Activated CD4-positive, alpha-beta T cell treated with anti-CD3 and anti-CD28 coated beads, Interleukin-2, amount 50 U/mL, for 24 hours (primary cell): ENCODE results near the gene HMGCR.
A peak's percentile ranks its signal among the peaks of the same experiment; 100 is the strongest.
"Not testable (repeated sequence)": the region's sequence is repeated elsewhere in the genome, so short reads cannot be mapped to it uniquely, and the experiment has no call there.

Experiments used
- DNase-seq, 2 donors: peaks; one replicate each; pipeline ENCODE4 v3.0.0-alpha.2; 2020; ENCODE audit warnings: low read depth in 1 of 2, low spot score in 1 of 2

Gene HMGCR

GRCh38 chr5:75336615-75337336, at the start of gene HMGCR:
HMGCR (plus strand) TSS chr5:75337220; CDS start chr5:75342606, 5,386 bp downstream.
- DNase-seq = peak; percentile 88 to 97

- not testable (repeated sequence) for DNase-seq
Observed at GRCh38 chr5:75291844-75292243, 45.2 kb upstream of the HMGCR start.

DNA sequence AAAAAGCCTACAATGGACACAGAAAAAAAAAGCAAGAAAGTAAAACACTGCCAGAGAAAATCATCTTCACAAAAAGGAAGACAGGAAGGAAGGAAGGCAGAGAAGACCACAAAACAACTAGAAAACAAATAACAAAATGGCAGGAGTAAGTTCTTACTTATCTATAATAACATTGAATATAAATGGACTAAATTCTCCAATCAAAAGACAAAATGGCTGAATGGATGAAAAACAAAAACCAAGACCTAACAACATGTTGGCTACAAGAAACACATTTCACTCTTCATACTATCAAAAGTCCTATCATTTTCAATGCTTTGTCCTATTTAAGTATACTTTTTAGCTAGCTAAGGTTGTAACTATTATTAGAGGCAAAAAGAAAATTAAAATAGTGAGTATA, 36.9 kb upstream of the HMGCR start:
- DNase-seq = no peak

- no peak for DNase-seq
Observed at GRCh38 chr5:75303419-75303818, 33.6 kb upstream of the HMGCR start.

DNA sequence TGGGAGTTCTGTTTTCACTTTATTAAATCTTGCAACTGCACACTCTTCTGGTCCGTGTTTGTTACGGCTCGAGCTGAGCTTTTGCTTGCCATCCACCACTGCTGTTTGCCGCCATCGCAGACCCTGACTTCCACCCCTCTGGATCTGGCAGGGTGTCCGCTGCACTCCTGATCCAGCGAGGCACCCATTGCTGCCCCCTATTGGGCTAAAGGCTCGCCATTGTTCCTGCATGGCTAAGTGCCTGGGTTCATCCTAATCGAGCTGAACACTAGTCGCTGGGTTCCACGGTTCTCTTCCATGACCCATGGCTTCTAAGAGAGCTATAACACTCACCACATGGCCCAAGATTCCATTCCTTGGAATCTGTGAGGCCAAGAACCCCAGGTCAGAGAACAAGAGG, 32.5 kb upstream of the HMGCR start:
- not testable (repeated sequence) for DNase-seq

GRCh38 chr5:75306746-75307145, 30.3 kb upstream of the HMGCR start:
- no peak for DNase-seq

DNA sequence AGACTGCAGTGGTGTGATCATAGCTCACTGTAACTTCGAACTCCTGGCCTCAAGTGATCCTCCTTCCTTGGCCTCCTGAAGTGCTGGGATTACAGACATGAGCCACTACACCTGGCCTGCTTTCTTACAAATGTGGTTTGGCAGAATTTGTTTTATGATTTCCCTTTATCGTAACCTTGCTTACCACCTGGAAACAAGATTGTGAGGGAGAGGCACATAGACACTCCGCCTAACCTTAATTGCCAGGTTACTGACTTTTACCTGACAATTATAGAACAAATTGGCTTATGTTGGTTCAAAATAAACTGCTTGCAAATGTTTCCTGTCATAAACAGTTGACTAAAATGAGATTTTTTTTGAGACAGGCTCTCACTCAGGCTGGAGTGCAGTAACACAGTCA, 26.8 kb upstream of the HMGCR start:
- no peak for DNase-seq

DNA sequence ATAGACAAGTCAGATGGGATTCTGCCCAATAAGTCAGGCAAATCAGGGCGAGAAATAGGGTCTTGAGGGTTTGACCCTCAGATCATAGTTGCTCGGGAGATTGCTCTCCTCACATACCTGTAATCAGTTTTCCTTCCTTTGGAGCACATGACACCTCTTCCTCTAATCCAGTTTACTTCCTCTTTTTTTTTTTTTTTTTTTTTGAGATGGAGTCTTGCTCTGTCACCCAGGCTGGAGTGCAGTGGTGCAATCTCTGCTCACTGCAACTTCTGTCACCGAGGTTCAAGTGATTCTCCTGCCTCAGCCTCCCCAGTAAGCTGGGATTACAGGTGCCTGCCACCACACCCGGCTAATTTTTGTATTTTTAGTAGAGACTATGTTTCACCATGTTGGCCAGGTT, 17.9 kb upstream of the HMGCR start:
- DNase-seq = not testable (repeated sequence)

DNA sequence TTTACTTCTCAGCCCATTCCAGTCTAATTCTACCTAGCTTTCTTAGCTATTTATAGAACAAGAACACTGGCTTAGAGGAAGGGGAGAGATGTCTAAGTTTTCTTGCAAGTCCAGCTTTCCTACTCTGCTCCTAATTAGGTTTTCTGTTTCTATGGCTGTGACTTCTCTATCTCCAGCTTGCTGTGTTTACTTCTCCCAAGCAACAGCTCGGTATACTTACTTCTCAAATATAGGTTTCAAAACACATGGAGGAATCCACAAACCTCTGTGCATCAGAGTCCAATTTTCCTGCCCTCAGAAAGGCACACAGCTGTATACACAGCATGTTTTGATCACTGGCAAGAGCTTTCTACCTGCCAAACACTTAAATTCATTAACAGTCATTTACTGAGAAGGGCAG, 17.4 kb upstream of the HMGCR start:
- DNase-seq = no peak

- no peak for DNase-seq
Observed at GRCh38 chr5:75320371-75320770, 16.6 kb upstream of the HMGCR start.

GRCh38 chr5:75322066-75322465, 15.0 kb upstream of the HMGCR start:
- DNase-seq = no peak

DNA sequence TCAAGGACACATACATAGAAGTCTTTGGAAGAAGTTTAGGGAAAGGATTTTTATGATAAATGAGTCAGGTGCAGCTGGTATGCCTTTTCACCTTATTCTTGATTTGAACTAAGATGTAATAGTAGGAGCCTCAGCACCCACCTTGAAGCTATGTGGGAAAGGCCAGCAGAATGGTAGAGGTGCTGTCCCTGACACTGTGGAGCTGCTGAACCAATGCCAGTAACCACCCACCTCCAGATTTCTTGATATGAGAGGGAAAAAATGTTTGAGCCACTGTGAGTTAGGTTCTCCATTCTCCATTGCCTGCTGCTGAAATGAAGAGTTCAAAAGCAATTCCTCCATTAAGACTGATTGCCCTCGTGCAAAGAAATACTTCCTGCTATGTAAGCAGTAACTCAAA, 12.2 kb upstream of the HMGCR start:
- DNase-seq = no peak

GRCh38 chr5:75325242-75325641, 11.8 kb upstream of the HMGCR start:
- DNase-seq = no peak

DNA sequence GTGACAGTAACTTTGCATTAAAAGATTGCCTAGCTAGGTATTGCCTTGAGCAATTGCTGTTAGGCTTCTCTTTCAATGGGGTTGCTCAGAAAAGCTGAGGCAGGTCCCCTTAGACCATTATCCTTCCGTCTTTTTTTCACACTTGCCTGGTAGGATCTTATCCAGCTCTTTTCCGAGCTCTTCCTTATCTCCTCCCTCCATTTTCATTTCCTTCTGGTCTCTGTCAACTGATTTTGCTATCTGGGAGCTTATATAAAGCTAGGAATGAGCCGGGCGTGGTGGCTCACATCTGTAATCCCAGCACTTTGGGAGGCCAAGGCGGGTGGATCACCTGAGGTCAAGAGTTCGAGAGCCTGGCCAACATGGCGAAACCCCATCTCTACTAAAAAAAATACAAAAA, 6.6 kb upstream of the HMGCR start:
- DNase-seq = no peak

DNA sequence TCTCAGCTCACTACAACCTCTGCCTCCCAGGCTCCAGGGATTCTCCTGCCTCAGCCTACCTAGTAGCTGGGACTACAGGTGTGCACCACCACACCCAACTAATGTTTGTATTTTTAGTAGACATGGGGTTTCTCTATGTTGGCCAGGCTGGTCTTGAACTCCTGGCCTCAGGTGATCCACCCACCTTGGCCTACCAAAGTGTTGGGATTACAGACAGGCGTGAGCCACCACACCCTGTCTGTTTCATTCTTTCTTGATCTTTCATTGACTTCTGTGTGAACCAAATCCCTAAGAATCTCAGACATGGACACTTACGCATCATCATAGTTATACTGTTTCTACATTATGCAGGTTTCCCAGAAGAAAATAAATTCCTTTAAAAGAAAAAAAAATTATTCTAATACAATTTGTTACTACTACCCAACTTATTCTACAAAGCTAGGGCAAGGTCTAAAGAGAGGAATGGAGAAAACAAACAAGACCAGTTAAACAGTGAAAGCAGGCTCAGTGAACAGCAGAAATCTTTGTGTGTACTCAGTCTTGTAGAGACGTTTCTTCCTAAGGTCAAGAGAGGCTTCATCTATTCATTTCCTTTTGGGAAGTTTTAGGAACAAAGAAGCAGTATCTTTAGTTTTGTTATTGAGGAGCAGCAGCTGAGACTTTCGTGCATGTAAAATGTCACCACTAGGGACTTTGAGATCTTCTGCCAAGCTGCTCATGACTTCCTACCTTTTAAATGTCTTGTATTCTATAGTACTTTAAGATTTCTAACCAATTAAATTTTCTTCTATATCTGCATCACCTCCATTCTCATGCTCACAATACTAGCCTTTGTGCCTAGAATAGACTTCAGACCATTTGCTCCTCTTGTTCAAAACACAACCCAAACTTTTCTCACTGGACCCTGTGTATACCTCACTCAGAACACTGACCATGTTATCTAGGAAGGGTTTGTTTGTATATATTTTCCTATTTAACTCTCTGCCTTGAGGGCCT, 5.6 kb upstream of the HMGCR start:
- DNase-seq = no peak

DNA sequence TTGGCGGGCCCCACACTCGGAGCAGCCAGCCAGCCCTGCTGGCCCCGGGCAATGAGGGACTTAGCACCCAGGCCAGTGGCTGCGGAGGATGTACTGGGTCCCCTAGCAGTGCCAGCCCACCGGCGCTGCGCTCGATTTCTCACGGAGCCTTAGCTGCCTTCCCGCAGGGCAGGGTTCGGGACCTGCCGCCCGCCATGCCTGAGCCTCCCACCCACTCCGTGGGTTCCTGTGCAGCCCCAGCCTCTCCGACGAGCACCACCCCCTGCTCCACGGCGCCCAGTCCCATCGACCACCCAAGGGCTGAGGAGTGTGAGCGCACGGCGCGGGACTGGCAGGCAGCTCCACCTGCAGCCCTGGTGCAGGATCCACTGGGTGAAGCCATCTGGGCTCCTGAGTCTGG, 3.3 kb upstream of the HMGCR start:
- DNase-seq = not testable (repeated sequence)

DNA sequence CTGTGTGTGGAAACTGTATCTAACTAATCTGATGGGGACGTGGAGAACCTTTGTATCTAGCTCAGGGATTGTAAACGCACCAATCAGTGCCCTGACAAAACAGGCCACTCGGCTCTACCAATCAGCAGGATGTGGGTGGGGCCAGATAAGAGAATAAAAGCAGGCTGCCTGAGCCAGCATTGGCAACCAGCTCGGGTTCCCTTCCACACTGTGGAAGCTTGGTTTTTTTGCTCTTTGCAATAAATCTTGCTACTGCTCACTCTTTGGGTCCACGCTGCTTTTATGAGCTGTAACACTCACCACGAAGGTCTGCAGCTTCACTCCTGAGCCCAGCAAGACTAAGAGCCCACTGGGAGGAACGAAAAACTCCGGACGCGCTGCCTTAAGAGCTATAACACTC, 2.6 kb upstream of the HMGCR start:
- DNase-seq = not testable (repeated sequence)

DNA sequence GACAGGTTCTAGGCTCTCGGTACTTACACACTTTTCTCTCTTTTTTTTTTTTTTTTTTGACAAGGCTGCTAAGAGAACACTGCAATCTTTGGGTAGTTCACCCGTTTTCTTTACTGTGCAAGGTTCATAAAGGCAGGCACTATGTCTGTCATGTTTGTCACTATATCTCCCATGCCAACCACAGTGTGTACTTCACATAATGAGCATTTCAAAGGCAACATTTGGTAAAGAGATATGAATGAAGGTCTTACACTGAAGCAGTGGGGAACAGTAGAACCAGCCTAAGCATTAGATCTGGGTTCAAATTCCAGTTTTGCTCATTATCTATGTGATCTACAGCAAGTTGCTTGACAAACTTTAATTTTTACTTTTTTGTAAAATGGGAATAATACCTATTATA, 1.5 kb upstream of the HMGCR start:
- DNase-seq = no peak

GRCh38 chr5:75335952-75336614, 937 bp upstream of the HMGCR start:
- no peak for DNase-seq

DNA sequence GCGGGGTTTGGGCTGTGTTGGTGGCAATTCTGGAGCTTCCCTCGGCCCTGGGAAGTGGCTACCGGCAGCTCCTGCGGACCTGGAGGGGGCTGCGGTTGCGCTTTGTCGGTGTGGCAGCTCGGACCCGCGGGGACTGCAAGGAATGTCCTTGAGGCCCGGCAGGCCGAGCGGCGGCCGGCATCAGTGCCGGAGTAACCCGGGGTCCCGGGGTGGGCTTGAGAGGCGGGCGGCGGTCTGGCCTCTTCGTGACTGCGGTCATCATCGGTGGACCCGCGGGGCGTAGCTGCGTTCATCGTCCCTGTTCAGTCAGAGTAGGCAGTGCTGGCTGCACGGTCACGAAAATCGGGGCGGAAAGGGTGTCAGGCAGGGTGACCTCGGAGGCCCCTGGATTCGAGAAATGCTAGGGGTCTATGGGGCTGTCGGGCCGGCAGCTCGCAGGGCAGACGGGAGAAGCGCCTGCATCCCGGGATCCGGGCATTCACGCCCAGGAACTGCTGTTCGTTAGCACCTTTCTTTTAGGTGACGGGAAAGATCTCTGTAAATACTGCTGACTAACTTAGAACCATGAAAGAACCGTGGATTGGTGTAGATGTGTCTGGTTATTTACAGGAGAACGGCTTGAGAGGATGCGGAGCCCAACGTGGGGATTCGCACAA, 474 bp downstream of the HMGCR start:
- DNase-seq = peak in 1 of 2 donors; percentile 11

GRCh38 chr5:75338408-75338807, 1.4 kb downstream of the HMGCR start:
- no peak for DNase-seq
